ENCODE results near the gene PLCH1.
"Not testable (repeated sequence)": the region's sequence is repeated elsewhere in the genome, so short reads cannot be mapped to it uniquely, and the experiment has no call there.

PLCH1 gene

DNA sequence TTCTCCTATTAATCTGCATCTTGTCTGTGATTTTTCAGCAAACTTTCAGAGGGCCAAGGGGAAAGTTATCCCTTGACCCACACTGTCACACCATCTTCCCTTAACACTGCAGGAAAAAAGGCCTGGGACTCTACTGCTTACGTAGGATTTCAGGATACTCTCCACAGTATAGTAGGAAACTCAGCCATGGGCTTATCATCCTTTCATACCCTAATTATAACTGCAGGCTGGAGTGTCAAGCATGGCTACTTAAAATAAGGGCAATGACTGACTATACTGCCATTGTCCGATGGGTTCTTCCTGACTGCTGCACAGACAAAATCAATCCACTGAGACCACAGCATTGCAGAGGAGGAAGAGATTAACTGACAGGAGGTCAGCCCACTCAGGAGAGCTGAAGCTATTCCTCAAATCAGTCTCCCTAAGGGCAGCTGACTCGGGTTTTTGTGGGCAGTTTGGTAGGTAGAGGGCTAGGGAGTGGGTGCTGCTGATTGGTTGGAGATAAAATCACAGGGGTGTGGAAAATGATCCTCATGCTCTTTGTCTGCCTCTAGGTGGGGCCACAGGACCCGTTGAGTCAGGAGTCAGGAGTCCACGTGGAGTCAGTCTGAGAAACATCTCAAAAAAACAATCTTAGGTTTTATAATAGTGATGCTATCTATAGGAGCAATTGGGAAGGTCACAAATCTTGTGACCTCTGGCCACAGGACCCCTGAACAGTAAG lies 333.2 kb downstream of the PLCH1 start:
- DNase-seq: no peak

DNA sequence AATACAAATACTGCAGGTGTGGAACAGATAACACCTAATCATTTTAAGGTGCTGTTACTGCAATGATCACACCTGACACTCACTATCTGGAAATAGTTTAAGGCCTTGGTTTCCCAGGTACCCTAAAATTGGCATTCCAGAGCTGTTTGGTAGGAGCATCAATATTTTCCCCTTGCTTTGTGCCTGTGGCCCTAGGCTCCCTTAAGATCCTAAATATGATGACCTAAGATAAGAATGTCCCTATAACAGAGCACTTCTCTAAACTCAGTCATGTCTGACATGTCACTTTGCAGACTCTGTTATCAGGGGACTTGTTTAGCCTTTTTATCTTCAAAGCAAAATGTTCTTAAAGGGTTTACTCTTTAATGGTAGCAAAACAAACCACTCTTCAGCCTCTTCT lies 335.5 kb downstream of the PLCH1 start:
- no peak for DNase-seq

DNA sequence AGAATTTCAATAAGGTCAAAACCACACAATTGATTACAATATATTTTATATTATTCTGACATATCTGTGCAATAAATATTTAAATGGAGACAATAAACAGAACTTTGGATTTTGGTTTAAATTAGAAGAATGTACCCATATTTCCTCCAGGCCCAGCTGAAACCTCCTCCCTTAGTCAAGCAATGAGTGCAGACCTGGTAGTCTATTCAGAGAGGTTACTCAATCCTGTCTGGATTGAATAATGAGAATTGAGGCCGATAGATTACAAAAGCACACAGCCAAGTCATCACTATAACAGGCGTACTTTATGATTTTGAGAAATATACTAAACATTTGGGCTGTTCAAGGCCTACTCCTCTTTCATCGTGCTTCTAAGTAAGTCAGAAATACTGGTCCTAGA lies 336.9 kb downstream of the PLCH1 start:
- no peak for DNase-seq

DNA sequence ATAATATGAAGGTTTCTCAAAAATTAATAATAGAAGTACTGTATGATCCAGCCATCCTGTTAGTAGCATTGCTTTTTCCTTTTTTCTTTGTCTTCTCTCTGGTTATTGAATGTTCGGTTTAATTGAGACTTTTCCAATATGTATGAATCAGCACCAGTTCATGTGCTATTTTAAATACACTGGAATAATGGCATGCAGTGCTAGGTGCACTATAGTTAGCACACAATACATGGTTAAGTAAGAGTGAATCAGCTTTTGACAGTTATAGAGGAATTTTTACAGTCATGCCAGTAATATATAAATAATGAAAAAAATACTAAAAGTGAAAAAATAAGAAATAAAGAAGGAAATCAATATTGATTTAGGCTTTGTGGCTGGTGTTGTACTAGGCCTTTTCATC lies 337.5 kb downstream of the PLCH1 start:
- no peak for DNase-seq

DNA sequence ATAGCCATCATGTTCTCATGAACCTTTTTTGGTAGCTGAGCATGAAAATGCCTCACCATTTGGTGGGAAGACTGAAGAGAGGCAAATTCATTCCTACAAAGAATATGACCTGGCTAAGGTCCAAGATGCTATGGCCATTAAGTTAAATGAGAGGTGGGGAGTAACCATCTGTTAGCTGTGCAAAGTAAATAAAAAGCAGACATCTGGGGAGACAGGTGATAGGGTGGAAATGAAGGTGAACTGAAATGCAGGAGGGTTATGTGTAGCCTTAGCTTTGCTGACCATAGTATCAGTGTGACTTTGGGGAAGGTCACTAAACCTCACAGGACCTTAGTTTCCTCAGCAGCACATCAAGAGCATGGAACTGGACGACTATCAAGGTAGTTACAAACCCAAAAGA lies 340.4 kb downstream of the PLCH1 start:
- DNase-seq: no peak

DNA sequence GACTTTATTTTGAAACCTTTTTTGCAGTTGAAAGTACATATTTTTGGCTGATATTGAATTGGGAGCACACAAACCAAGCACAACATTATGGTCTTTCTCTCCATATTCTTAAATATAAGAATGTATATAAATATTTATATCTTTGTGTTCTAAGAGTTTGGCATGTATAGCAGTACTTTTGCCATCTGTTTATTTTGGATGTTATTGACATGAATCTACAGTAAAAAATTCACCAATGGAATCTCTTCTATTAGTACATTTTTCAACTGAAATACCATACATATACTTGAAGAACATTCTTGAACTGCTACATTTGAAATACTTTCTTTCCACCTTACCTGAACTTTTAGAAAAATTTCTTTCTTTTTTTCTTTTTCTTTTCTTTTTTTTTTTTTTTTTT lies 342.2 kb downstream of the PLCH1 start:
- no peak for DNase-seq

DNA sequence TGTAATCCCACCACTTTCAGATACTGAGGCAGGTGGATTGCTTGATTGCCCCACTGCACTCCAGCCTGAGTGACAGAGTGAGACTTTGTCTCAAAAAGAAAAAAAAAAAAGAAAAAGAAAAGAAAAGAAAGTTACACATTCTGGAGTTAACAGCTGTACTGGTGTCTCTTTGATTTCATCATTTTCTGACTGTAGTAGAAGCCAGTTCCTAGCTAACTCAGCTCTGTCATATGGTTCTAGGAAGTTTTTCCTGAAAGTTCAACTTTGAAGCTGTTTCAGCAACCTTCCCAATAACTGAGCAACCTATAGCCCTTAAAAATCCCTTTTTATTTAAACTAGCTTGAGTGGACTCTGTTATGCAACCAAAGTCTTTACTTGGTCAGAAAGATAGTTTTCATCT lies 346.8 kb downstream of the PLCH1 start:
- DNase-seq: no peak

DNA sequence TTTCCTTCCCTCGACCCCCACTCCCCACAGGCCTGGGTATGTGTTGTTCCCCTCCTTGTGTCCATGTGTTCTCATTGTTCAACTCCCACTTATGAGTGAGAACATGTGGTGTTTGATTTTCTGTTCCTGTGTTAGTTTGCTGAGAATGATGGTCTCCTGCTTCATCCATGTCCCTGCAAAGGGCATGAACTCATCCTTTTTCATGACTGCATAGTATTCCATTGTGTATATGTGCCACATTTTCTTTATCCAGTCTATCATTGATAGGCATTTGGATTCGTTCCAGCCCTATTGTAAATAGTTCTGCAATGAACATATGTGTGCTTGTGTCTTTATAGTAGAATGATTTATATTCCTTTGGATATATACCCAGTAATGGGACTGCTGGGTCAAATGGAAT lies 350.0 kb downstream of the PLCH1 start:
- not testable (repeated sequence) for DNase-seq

DNA sequence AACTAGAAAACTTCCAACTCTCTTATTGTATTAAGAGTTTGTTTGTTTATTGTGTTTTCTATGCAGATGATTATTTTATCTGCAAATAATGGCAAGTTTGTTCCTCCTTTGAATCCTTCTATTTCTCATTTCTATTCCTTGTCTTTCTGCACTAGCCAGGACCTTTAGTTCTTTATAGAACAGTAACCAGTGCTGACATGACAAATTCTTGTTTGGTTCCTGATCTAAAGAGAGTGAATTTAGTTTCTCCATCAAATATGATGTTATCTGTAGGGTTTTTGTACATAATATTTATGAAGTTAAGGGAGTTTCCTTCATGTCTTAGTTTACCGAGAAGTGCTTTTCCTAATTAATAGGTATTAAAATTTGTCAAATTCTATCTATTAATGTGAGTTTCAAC lies 350.6 kb downstream of the PLCH1 start:
- DNase-seq: no peak

DNA sequence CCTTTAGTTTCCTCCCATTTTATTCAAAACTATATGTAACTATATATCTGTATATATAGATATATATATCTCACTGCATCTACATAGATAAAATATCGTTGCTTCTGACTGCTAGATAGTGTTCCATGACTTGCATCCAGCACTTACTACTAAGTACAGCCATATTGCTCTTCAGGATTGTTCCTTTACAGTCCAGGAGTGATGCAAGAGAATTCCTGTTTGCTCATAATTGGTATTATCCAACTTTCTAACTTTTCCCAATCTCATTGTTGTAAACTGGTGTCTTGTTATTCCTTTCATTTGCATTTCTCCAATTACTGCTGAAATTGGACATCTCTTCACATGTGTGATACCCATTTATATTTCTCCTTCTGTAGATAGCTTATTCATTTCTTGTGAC lies 351.6 kb downstream of the PLCH1 start:
- no peak for DNase-seq

DNA sequence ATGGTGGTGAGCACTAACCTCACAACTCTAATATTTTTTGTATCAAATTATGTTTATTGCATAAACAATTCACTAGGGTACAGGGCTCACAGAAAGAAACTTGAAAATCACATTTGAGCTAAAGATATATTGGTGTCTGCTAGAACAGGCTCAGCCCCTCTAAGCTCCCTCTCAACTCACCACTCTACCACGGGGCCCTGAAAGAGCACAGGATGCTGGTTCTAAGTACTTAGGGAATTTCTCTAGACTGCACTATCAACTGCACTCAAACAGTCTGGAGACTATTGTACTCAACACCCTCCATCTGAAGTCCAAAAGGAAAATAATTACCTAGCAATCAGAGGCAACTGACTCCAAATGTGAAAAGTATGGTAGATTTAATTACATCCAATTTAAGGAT lies 352.7 kb downstream of the PLCH1 start:
- DNase-seq: no peak

DNA sequence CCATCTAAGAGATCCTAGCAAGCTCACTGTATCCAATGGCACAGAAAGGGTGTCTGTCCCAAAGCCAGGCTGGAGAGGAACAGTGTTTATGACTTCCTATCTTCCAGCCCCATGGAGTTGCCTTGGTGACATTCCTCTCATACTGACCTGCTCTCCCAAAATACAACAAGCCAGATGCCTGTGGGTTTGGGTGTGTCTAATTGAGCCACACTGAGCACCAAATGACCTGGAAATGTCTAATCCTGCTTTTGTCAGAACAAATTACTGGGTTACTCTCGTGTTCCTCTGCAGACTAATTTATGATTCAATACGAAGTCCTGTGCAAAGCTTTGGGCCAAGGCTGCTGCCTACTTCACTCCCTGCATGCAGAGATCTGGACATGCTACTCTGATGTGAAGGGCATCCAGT lies 353.3 kb downstream of the PLCH1 start:
- DNase-seq: no peak

DNA sequence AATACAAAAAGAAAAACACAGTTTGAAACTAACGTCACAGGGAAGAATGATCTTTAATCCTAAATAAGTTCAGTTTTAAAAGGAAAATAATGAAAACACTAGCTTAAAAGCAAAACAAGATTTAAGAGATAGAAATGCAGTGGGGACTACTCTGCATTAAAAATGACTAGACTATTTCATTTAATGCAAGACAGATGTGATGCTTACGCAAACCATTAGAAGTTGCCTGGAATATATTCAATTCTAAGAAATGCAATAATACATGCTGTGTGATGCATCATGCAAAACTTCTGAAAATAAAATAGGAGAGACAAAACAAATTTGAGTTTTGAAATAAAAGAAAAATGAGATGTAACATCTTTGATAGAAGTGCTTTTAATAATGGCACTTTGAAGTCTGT lies 353.8 kb downstream of the PLCH1 start:
- DNase-seq: no peak

DNA sequence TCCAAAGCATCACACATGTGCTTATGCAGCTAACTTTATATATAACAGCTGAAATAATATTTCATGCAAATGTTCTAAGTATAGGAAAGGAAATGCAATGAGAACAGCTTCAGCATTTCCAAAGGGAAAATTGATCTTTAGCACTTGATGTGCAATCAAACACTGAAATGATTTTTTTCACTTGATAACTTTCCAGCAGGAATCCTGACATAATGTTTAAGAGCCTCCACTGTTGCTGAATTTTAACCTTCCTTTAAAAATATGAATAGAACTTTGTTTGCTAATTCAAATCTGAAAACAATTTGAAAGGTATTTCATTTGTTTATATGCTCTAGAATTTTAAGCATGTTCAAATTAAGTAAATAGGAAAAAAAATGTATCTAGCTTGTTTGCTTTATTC lies 354.5 kb downstream of the PLCH1 start:
- DNase-seq: no peak

DNA sequence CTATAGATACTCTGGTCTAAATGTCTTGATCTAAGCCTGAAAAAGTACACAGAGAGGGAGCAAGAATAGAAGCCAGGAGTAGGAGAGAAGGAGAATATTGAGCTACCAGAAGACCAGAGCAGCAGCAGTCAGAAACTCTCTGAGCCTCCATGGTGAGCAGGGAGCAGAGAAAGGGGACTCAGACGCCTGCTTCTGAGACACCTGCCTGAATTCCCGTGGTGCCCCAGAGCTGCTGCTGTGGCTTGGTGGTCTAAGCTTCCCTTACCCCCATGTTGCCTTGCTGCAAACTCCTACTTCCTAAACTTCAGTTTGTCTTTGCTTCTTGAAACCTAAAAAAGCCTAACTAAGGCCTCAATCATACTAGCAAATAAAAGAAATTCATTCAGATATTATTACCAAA lies 356.5 kb downstream of the PLCH1 start:
- no peak for DNase-seq

DNA sequence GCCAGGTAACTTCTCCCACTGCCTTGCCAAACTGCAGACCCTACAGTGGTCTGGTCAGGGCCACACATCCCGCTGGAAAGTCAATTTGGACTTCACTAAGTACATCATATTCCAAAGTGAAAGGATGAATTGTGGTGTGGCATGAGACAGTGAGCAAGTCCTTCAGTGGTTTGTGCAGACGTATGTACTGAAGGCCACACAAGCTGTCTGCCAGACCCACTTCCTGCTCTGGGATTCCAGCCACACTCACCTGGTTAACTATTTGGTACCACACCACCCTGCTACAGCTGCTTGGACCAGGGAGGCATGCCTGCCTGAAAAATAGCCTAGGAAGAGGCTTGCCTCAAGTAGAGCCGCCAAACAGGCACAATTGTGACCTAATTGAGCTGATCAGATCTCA lies 357.3 kb downstream of the PLCH1 start:
- DNase-seq: no peak

DNA sequence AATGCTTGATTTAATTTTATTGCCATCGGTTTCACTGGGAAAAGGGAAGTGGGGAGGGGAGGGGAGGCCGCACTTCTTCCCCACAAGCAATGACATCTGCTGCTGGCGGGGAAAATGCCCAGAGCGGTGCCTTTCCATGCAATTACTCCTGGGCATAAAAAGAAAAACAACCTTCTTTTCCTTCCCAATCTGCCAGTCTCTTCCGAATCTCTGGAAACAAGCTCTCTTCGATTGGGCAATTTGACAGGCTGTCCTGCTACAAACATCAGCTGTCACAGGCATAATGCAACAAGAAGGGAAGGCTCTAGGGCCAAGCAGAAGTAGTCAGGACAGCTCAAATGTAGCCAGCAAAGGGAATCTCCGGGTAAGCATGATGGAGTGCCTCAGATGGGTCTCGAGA lies 358.0 kb downstream of the PLCH1 start:
- DNase-seq: no peak

DNA sequence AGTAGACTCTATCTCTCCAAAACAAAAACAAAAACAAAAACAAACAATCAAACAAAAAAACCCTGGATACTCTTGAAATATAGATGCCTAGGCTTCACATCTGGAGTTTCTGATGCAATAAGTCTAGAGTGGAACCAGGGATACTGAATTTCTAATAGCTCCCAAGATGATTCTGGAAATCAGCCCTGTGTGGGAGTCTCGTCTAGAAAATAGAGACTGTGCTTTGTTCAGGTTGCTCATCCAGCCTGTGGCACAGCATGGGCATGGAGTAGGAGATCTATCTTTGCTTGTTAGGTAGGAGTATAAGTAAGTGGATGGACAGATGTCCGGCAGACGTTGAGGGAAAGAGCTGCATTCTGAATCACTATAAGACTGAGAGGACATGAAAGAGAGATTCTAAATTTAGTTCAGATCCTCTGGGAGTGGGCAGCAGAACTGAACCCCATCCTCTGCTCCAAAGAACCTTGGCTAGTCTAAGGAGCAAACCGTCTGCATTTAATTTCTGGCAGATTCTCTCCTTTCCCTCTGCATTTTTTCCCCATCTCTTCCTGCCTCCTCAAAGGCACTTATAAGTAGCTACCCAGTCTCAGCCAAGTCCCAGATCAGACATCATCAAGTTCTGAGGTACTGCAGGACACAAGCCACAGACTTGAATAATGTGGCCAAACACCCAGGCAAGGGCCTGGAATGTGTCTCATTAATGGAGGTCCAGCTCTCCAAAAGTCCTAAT lies 358.8 kb downstream of the PLCH1 start:
- no peak for DNase-seq

DNA sequence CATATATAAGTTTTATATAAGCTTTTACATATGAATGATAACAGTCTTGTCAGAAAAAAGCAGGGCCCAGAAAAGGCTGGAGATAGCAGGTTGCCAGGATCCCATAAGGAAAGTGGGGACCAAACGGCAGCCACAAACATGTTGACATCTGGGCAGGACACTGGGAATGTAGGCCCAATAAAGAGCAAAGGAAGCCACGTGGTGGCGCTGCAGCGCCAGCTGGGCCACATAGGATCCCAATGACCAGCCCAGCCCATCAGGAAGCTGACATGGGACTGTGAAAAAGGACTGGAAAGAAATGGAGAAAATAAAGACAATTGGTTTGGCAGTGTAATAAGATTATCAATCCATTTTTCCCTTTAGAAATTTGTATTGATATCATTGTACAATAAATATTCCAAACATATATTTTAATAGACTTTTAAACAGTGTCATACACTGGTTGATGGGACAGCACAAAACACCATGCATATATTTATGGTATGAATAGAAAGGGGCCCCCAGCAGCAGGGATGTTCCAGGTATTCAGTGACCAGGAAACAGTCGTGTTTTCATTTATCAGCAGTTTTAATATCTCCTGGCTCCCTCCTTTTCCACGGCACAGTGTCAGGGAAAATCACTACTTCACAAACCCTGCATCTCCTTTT lies 362.4 kb downstream of the PLCH1 start:
- DNase-seq: no peak

DNA sequence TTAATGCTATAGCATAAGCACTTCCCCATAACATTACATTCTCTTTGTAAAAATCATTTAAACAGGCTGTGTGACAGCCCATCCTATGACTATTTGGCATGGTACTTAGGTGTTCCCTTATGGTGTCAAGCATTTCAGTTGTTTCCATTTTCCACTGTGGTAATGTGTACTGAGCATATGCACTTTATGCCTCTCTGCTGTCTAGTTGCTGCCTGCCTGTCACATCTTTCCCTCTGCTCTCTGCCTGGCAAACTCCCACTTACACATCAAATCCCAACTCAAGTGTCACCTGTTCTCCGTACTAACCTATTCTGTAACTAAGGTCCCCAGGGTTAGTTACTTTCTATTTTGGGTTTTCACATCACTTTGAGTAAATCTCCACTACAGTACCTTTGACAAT lies 367.0 kb downstream of the PLCH1 start:
- DNase-seq: no peak

DNA sequence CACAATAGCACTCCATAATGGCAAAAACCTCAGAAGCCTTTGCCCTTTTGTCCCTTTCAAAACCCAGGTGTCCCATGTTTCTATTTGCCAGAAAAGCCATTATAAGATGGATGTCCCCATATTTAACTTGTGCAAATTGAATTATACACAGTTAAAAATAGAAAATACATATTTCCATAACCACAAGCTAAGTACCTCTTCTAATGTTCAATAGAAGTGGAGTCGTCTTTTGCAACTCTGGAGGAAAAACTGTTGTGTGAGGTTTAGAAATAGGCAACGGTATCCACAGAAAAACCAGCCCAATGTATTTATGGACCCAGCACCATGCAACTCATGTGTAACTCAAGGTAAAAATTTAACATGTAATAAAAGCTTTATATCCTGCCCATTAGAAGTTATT lies 367.8 kb downstream of the PLCH1 start:
- DNase-seq: no peak

DNA sequence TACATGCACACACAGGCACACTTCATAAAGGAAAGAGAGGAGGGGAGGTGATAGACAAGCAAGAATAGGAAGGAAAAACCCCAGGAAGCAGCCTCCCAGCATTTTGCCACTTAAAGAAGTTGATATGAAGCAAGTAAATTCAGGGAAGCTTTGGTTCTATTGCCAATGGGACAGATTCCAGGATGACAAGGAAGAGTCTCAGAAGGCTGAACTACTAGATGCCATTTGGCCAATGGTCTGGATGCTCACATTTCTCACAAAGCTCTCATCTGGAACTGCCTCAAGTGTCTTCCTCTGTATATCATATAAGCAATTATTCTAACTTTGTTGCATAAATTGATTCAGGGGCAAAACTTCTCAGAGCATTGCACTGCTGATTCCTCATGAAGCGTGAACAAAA lies 372.6 kb downstream of the PLCH1 start:
- DNase-seq: no peak

DNA sequence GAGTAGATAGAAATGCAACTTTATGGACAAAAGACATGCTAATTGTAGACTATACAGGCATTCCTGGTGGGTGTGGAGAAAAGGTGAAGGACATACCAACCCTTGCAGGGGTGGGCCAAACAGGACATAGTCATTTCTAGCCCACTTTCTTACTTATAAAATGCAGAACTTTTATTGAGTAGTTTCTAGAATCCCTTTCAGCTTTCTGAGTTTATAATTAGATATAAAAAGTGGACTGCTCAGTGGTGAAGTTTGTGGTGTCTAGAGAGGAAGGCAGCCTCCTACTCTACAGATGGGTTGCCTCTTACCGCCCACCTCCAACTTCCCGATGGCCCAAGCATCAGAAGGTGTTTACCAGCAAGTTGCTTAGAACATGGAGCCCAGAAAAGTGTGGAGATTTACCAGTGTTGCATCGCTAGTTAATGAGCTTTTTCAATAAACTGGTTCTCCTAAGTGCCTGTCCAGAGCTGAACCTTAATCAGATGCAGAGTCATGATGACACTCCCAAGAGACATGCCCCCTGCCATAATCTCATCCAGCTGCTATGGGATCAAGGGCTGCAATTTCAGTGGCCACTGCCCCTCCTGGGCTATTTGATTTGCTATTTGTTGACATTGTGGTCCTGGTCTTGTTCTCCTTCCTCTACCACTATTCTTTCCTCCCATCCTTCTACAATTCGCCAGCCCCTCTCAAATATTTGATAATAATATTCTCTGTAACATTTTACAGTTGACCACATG lies 373.9 kb downstream of the PLCH1 start:
- DNase-seq: no peak

DNA sequence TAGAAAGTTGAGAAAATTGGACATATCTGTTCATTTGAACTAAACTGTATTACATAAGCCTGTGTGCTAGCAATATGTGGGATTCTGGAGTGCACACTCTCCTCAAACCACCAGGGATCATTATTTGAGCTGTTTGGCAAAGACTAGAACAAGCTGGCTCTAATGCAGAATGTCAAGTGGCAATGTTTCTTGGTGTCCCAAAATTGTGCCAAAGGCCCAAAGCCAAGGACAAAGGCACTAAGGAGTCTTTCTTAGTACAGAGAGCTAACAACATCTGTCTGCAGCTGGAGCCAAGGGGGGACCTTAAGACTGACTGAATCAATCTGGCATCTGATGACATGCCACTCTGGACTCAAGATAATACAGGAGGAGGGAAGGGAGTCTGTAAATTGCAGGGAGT lies 374.7 kb downstream of the PLCH1 start:
- DNase-seq: no peak

All from activated T-cell treated with anti-CD3 and anti-CD28 coated beads, Interleukin-2, amount 50 U/mL, for 1 hour (primary cell).